ENCODE results near the gene RASSF1. TPM values are rescaled to one million over a fixed set of nuclear protein-coding genes. Genes with fewer than 3 reads are reported as not detected.

RASSF1 gene
- polyA plus RNA-seq, 1 experiment, result 80.2 TPM

- ChIA-PET POLR2A (no interaction called here), CTCF (no interaction called here)
- DNase-seq (ENCODE audit: low read depth), result no peak
- Histone ChIP-seq H3K36me3 (ENCODE audit: control insufficient read depth, insufficient read depth, low read length) (no peaks in the 10 kb centered on the region), H3K4me3 (ENCODE audit: low read depth, low read length) (no peak overlapping the region), H3K27me3 (ENCODE audit: control insufficient read depth, insufficient read depth, low read length) (0 out of 2 replicates have a peak, but pooled peaks cover 2% of the 10 kb centered on the region)
- no peak for TF ChIP-seq CTCF (IDR thresholded peaks at IDR 0.05; ENCODE audit: insufficient read depth, low read depth, low read length)
Measured at GRCh38 chr3:50378757-50379156, 38.1 kb upstream of the RASSF1 start.

GRCh38 chr3:50378024-50378423 lies 37.4 kb upstream of the RASSF1 start:
- Histone ChIP-seq H3K36me3 (ENCODE audit: control insufficient read depth, insufficient read depth, low read length) (no peaks in the 10 kb centered on the region), H3K27me3 (ENCODE audit: control insufficient read depth, insufficient read depth, low read length) (no peaks in the 10 kb centered on the region), H3K4me3 (ENCODE audit: low read depth, low read length) (no peak overlapping the region)
- DNase-seq (ENCODE audit: low read depth), result no peak
- no peak for TF ChIP-seq CTCF (IDR thresholded peaks at IDR 0.05; ENCODE audit: insufficient read depth, low read depth, low read length)
- CTCF ChIA-PET, result no interaction called here
- POLR2A ChIA-PET, result no interaction called here

- Histone ChIP-seq H3K27me3 (ENCODE audit: control insufficient read depth, insufficient read depth, low read length) (no peaks in the 10 kb centered on the region), H3K36me3 (ENCODE audit: control insufficient read depth, insufficient read depth, low read length) (no peaks in the 10 kb centered on the region), H3K4me3 (ENCODE audit: low read depth, low read length) (no peak overlapping the region)
- ChIA-PET CTCF (interaction anchor here (1.9 kb wide), 1 partner anchor 10 kb away, joined by 5 read pairs; no protein-coding TSS in a partner anchor), POLR2A (no interaction called here)
- DNase-seq (ENCODE audit: low read depth), result no peak
- no peak for TF ChIP-seq CTCF (IDR thresholded peaks at IDR 0.05; ENCODE audit: insufficient read depth, low read depth, low read length)
Measured at GRCh38 chr3:50375258-50375931, 34.8 kb upstream of the RASSF1 start.

GRCh38 chr3:50374363-50375257 lies 34.0 kb upstream of the RASSF1 start:
- Histone ChIP-seq H3K27me3 (ENCODE audit: control insufficient read depth, insufficient read depth, low read length) (no peaks in the 10 kb centered on the region), H3K4me3 (ENCODE audit: low read depth, low read length) (no peak overlapping the region), H3K36me3 (ENCODE audit: control insufficient read depth, insufficient read depth, low read length) (no peaks in the 10 kb centered on the region)
- no peak for TF ChIP-seq CTCF (IDR thresholded peaks at IDR 0.05; ENCODE audit: insufficient read depth, low read depth, low read length)
- CTCF ChIA-PET, result interaction anchor here (1.9 kb wide), 1 partner anchor 11 kb away, joined by 5 read pairs; no protein-coding TSS in a partner anchor
- no peak for DNase-seq (ENCODE audit: low read depth)
- POLR2A ChIA-PET, result no interaction called here

Data from BJ (cell line).